GM19099 (cell line): ENCODE measurements around the gene SIM1.

ENCODE experiments used
- POLR2A ChIP-seq: IDR thresholded peaks from 3 replicates; pipeline ENCODE4 v1.6.1; 2011; ENCODE audit warnings: low read depth; ENCODE audit not compliant: insufficient read length; ENCODE audit errors: extremely low read depth

The SIM1 gene

DNA sequence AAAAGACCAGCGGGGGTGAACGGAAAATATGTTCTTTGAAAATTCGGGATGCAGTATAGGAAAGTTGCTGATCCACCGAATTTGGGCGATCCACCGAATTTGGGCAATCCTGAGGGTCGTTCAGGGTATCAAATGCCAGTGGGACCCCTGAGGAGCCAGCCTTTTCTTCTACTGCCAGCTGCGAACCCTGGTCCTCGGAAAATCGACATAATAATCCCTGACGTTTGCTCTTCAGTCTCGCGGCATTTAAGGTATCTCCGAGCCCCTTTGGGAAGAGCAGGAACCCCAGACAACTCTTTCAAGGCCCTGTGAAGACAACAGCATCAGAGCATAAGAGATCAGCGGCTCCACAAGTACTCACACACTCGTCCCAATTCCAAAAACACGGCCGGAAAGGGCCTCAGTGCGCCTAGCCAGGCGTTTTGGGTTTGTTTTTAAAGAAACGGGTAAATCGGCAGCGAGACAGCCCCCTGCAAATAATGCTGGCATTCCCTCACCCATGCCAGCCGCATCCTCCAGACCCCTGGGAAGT, 1.0 kb downstream of the SIM1 start:
- no peak for TF ChIP-seq POLR2A

DNA sequence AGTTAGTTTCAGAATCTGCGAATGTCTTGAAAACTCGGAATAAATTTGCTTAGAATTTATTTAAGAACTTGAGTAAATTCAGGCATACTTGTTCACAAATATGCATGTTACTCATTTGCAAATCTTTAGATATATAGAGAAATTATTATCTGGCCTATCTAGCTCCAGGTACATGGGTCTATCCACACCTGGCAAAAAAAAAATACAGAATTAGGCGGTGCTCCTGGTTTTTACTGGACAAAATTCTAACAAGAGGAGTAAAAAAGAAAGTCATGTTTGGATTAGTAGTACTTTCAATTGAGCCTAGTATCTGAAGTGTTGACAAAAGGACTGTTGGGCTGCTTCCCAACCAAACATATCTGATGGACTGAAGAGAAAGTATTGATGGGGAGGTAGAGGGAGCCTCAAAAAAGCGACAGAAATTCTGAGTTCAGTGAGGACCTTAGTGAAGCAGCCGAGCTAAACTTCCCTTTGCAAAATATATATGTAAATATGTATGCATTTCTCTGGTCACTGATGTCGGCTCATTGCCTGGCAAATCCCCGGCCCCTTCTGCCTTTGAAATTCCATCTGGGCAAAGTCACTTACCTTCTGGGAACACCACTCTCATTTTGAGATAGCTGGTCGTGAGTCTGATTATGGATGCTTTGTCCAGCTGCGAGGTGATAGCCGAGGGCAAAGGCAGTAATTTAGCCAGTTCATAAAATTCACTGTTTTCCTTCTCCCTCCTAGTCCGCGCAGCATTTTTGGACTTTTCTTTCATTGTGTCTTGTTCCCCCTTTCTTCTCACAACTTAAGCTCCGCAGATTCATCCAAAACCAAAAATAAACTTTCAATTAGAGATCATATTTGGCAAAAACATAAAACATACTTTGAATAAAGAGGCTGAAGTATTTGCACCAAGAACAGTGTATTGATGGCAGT, 1.8 kb downstream of the SIM1 start:
- TF ChIP-seq POLR2A = no peak

DNA sequence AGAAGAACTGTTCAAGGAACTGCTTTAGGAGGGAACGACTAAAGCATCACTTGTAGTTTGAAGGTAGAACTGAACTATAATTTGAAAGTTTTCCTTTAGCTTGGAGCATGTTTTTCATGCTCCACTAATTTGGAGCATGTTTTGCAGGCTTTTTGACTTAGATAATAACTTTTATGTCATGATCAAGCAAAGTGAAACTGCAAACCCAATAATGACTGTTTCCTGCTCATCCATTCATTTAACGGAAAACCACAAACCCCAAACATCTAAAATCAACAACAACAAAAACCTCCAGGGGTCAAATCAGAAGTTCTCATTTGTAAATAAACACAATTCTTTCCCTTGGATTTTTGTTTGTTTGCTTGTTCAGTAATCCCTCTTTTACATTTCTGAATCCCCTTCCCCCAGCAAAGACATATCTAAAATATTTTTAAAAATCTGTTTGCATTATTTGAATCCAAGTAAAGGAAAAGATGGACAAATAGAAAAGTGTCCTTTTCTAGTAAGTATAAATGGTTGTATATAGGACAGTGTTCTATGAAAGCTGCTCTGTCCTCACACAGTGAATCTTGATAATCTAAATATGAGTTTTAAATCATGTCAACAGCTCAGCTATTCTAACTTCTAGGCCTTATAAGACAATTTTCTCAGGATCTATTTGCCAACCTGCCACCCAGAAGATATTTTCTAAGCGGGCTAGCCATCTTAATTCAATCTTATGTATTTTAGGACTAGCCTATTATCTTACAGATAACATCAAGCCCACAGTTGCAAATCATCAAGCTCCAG, 2.6 kb downstream of the SIM1 start:
- no peak for TF ChIP-seq POLR2A

DNA sequence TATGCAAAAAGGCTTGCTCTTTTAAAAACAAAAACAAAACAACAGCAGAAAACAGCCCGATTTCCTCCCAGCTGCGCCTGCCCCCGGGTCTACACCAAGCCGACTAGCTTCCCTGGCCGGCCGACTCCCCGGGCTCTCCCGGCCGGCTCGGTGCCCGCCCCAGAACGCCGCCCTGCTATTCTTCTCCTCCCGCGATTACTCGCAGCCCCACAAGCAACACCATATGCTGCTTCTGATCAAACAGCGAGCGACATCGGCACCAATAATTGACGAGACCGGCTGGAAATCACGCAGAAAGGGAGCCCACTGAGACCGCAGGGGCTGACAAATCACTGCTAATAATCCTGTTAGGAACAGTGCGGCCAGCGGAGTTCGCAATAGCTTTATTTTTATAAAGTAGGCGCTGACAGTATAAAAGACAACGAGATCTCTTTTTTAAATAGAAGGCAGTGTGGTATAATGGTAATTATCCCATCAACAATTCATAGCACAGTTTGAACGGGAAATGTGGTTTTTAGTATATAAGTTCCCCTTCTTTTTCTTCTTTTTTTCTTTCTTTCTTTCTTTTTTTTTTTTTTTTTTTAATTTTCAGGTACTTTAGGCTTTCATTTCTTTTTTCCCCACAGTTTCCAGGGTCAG, 3.3 kb downstream of the SIM1 start:
- no peak for TF ChIP-seq POLR2A

DNA sequence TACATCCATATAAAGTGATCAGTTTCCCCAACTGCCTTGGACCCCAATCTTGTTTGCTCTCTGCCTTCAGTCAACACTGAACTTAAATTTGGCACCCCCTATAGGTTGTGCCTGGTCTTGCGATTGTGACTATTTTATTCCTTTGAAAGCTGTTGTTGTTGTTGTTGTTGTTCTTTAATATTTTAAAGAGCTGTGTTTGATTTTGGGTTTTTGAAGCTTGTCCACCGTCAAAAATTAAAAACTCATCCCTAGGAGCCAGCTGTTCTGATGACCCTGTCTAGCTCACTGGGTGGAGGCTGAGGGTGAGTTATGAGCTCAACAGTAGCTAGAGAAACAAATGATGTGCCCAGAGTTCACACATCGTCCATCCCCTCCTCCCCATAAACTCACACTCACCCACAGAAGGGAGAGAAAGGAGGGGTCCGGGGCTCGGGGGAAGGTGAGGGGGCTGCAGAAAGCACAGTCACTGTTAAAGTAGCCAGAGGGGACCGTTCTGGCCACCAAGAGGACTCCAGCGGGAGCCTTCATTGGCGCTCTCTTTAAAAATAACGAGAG, 4.0 kb downstream of the SIM1 start:
- TF ChIP-seq POLR2A = no peak

DNA sequence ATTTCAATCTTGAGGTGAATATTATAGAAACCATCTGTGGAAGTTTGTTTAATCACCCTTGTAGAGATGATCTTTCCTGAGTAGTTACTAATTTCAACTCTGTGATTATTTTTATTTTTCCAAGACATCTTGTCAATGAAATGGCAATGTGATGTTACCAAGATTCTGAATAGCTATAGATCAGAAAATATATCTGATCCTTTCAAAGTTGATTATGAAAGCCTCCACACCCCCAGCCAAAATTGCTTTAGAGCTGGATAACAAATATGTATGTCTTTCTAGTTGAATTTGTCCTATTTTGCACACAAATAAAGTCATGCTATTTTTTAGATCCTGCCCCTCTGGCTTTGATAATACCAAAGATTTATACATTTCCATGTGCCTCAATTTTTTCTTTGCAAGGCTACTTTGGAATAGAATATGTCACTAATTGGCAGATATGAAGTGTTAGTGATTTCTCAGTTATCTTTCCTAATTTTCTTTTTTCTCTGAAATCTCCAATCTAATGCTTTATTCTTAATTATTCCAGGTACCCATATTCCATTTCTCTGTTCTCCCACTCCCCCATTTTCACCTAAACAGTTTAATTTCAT, 5.0 kb downstream of the SIM1 start:
- no peak for TF ChIP-seq POLR2A

DNA sequence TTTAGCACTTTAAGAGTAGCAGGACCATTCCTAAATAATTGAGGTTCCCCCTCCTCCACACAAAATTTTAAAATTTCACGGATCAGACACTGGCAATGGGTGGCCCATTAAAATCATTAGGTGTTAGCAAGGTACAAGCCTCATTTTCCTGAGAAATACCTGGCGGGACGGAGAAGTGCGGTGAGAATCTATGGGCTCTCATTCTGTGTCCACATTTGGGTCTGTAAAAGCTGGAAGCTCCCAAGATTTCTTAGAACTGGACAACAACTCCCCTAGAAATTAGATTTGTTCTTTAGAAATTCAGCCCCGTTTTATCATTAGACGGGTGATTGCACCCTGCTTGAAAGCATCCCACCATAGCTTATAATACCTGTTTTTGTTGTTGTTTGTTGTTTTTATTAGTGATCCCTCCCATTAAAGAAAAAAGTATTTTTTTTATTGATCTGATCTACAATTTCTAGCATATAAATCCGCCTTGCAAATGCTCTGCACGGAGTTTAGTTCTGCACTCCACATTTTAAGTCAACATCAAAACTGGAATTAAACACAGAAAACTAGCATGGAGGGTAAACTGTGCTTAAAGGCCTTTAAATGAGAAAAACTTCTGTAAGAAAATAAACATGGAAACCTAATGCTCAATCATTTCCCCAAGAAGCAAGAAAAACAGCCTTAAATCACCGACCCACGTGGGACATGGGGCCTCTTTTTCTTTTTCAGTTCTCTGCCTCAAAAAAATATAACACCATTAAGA, 5.7 kb downstream of the SIM1 start:
- no peak for TF ChIP-seq POLR2A

DNA sequence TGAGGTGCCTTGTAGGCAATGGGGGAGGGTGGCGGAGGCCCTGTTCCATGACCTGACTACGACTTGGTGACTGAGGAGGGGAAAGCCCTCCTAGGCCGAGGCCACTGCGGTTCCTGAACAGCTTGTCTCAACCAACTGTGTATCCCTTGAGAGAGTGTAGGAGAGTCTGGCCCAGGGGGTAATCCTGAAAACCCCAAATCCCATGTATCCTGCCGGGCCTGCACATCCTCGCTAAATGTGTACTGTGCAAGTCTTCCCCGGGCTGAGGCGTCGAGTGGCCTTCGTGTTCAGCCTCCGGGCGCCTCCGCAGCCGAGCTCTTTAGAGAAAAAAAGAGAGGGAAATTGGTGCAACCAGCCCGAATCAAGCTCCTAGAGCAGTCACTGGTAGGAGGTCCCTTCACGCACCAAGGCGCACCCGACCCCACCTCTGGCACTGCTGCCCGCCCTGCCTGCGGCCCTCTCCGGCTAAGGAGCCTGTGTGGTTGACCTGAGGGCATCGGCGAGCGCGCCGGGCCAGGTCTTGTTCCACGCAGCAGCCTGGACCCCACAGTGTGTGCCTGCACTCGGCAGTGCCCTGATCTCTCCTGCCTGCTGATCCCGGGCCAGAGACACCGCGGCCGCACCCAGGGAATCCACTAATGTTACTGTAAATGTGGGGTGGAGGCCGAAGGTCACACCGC, 7.3 kb downstream of the SIM1 start:
- TF ChIP-seq POLR2A = no peak

DNA sequence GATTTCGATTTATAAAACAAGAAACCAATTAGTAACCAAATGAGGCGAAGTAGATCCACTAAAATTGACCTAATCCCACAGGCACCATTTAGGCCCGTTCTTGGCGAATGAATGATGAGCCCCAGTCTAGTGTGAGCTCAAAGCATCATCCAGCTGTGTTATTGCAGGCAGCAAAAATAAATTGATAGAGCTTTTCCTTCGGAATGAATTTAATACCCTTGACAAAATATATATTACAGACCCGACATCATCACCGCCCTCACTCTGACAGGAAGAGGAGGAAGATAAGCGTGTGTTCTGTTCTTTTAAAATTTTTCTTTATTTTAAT, 7.8 kb downstream of the SIM1 start:
- no peak for TF ChIP-seq POLR2A

DNA sequence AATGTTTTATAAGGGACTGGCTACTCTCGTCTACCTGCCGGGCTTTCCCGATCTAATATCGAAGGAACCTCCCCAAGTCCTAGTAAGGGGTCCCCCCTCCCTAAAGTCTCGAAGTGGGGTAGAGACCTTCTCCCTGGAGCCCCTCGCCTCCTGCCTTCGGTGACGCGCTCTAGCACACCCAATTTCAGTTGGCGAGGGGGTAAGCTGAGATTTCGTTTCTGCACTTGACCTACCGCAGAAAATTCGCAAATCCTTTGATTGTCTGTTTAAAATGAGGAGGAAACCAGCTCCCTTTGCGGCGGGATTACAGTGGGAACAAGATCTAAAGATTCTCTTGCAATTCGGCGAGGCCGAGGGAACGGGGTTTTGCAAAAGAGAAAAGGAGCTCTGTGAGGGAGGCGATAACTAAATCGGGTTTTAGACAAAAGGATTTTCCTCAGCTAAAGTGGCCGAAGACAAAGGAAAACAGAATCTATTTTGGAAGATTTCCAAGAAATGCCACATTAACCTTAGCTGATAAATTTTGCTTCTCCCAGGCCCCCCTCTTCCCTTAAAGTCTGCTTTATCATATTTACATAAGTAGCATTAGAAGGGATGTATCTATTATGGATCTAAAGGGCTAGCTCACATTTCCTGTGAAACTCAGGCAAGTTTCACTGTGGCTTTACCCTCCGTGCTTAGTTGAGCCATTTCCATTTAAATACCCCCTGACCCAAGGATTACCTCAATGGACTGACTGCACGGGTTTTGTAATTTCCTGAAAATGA, 8.4 kb downstream of the SIM1 start:
- TF ChIP-seq POLR2A = no peak

DNA sequence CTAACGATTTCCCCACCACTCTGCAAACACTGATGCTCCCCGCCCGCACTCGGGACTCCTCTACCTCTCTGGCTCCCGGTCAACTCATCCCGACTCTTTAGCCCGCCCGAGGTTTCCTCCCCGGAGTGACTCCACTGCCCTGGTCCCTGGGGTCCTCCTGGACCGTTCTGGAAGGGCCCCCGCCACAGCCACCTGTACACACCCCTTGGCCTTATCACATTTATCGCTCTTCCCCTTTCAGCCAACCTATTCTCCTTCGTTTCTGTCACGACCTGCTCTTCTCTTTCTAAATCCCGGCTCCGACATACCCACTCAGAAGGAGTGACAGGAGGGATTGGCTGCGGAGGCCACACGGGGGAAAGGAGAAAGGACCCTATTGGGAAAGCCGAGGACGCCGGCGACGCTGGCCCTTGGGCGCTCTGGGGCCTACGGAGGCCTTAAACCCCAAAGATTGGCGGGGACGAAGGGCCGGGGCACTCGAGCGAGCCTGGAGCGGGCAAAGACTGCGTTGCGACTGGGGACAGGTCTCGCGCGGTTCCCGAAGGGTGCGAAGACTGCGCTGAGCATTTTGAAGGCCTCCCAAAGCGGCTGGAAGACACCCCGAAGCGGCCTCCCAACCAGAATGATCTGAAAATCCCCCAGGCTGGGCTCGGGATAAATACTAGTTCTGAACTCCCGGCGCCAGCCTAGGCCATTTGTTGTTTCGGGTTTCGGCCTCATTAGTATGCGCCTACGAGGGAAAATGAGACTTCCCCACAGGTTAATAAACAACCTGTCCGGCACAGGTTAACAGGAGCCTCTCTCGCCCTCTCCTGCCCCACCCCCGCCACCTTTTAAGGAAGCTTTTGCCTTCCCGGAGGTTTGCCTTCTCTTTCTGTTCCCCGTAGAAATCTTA, 9.2 kb downstream of the SIM1 start:
- no peak for TF ChIP-seq POLR2A
